ENCODE measurements around the gene DCBLD2. TPM values are rescaled to one million over a fixed set of nuclear protein-coding genes. Genes with fewer than 3 reads are reported as not detected.

The DCBLD2 gene
- total RNA-seq, 1 experiment from 2014 or later: 48.0 TPM

DNA sequence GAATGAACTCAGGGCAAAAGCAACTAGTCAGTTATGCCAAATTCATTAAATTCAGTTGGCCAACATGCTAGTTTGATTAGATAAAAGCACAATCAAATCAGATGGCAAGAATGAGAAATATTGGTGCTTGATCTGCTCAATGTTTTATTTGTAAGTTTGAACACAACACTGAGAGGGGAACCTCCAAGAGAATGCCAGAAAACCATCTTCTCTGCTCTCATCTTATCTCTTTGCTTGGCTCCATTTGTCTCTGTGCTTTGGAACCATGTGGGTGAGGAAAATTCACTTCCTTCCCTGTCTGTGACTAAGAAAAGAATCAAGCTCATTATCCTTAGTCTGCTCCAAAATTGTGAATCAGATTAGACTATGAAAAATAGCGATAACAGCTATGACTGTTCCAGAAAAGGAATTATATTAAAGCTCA is 43.6 kb upstream of the DCBLD2 start:
- Mint-ChIP-seq H3K27me3 (ENCODE audit: low read depth) (no peaks in the 10 kb centered on the region), H3K4me1 (no peaks in the 10 kb centered on the region), H3K9me3 (peaks cover 0 to 3% of the 10 kb centered on the region in 2 experiments; a peak in 1 of 5 replicates), H3K4me3 (no peak overlapping the region), H3K27ac (no peak overlapping the region), H3K36me3 (ENCODE audit: insufficient read depth in 1 of 3, low read depth in 3 of 3) (no peaks in the 10 kb centered on the region)
- Histone ChIP-seq H3K27me3 (ENCODE audit: insufficient read depth, low read length) (no peaks in the 10 kb centered on the region), H2AK5ac (ENCODE audit: insufficient read length, low read length) (no peak overlapping the region), H3K79me1 (ENCODE audit: insufficient read depth, low read depth, low read length, poor library complexity, severe bottlenecking) (no peaks in the 10 kb centered on the region), H4K5ac (ENCODE audit: insufficient read length, low read depth, low read length) (no peak overlapping the region), H2BK12ac (ENCODE audit: insufficient read length, low read depth, low read length) (no peak overlapping the region), H3K9me3 (ENCODE audit: control insufficient read depth, low read depth, low read length) (no peaks in the 10 kb centered on the region), H2BK120ac (ENCODE audit: low read depth, low read length, poor library complexity, severe bottlenecking) (no peak overlapping the region), H3K9ac (ENCODE audit: extremely low read depth, insufficient read length, low read length) (no peak overlapping the region), H3T11ph (ENCODE audit: low read length) (no peak overlapping the region), H3K56ac (ENCODE audit: insufficient read length, low read depth, low read length) (no peak overlapping the region), H2BK20ac (ENCODE audit: low read depth, low read length, poor library complexity, severe bottlenecking) (no peak overlapping the region), H3K27ac (ENCODE audit: insufficient read length, low read depth, low read length) (no peak overlapping the region), H3K4me2 (ENCODE audit: insufficient read depth, insufficient read length, low read length) (no peak overlapping the region), H3K4ac (ENCODE audit: low read depth, low read length) (no peak overlapping the region), H2BK5ac (ENCODE audit: insufficient read length, low read length) (no peak overlapping the region), H3K79me2 (ENCODE audit: insufficient read depth, low read length) (no peaks in the 10 kb centered on the region), H3K4me1 (ENCODE audit: insufficient read depth, low read length) (no peaks in the 10 kb centered on the region), H3K23ac (ENCODE audit: insufficient read length, low read depth, low read length) (no peak overlapping the region), H2AFZ (ENCODE audit: low read length) (no peak overlapping the region), H3K23me2 (ENCODE audit: insufficient read length, low read depth, low read length, poor library complexity, severe bottlenecking) (no peaks in the 10 kb centered on the region), H2BK15ac (ENCODE audit: low read depth, low read length) (no peak overlapping the region), H3K14ac (ENCODE audit: insufficient read depth, low read length) (no peak overlapping the region), H4K20me1 (ENCODE audit: control insufficient read depth, insufficient read depth, insufficient read length) (no peaks in the 10 kb centered on the region), H3K18ac (ENCODE audit: insufficient read length, low read depth, low read length) (no peak overlapping the region), H4K91ac (ENCODE audit: insufficient read length, low read depth, low read length) (no peak overlapping the region), H4K8ac (replicated peaks; ENCODE audit: insufficient read length, low read depth, low read length) (no peak overlapping the region)
- no CpG with 5 or more reads among the region's 1 CpG for WGBS (ENCODE audit: extremely low coverage, insufficient read length, low lambda C conversion rate)
- TF ChIP-seq, protein P1, sequence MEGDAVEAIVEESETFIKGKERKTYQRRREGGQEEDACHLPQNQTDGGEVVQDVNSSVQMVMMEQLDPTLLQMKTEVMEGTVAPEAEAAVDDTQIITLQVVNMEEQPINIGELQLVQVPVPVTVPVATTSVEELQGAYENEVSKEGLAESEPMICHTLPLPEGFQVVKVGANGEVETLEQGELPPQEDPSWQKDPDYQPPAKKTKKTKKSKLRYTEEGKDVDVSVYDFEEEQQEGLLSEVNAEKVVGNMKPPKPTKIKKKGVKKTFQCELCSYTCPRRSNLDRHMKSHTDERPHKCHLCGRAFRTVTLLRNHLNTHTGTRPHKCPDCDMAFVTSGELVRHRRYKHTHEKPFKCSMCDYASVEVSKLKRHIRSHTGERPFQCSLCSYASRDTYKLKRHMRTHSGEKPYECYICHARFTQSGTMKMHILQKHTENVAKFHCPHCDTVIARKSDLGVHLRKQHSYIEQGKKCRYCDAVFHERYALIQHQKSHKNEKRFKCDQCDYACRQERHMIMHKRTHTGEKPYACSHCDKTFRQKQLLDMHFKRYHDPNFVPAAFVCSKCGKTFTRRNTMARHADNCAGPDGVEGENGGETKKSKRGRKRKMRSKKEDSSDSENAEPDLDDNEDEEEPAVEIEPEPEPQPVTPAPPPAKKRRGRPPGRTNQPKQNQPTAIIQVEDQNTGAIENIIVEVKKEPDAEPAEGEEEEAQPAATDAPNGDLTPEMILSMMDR (conservative IDR thresholded peaks at IDR 0.05): no peak
- no peak for DNase-seq
